K562 (cell line): ENCODE results near the gene ERBB3. TPM values are rescaled to one million over a fixed set of nuclear protein-coding genes. Genes with fewer than 3 reads are reported as not detected.
A peak's percentile ranks its signal among the peaks of the same experiment; 100 is the strongest.

Experiments used
- ATAC-seq: fragments of 200-7000 bp; cut with Tn5 transposase; 3 replicates; pipeline ENCODE4 v1.9.1; 2020; ENCODE audit warnings: moderate library complexity
- BruUV-seq: library from RNA; stranded (reverse); fragments of 400-500 nt; replicated peaks from 2 replicates; lab custom pipeline; 2021; lab: Mats Ljungman, UMichigan
- CTCF ChIA-PET: fragments of 300-600 bp; formaldehyde crosslinking; extraction: SDS; loops from one replicate; lab custom pipeline; 2021; ENCODE audit warnings: low intra/inter-chr PET ratio; lab: Yijun Ruan, JAX
- POLR2A ChIA-PET: fragments of 300-600, 350-650 bp; sonication (Branson Sonifier 250); formaldehyde crosslinking; extraction: SDS; loops from one replicate; lab custom pipeline; 2021; ENCODE audit warnings: antibody characterized with exemption, inconsistent platforms; lab: Yijun Ruan, JAX
- DNase-seq, 4 experiments: peaks; one replicate each; pipeline versions ENCODE4 v3.0.0 to v3.0.0-alpha.2; 2011 to 2018; ENCODE audit warnings: low spot score in 3 of 4, mixed read lengths in 3 of 4; ENCODE audit errors: extremely low read depth in 1 of 4
- FAIRE-seq: peaks from 2 replicates; lab custom pipeline; 2011; peaks lifted over from hg19 to GRCh38; lab: Jason Lieb, UNC
- H2AFZ ChIP-seq: 2 replicates; pipeline ENCODE4 v1.6.0; 2011; ENCODE audit warnings: low read depth, low read length, control low read depth, inconsistent platforms
- H3K27ac ChIP-seq: fragments of 200-600 bp; 3 replicates; pipeline ENCODE4 v1.8.0; 2011; ENCODE audit warnings: low read depth, mild to moderate bottlenecking, control low read depth, inconsistent platforms, low read length, moderate library complexity, mixed read lengths; ENCODE audit errors: extremely low read depth
- H3K27me3 ChIP-seq, 2 experiments: fragments of 300-600 bp in 1 of 2; 2 replicates in 1 of 2; 3 replicates in 1 of 2; pipeline versions ENCODE4 v1.6.0 to v1.8.0; 2011; ENCODE audit warnings: inconsistent platforms in 2 of 2, low read length in 2 of 2, mild to moderate bottlenecking in 1 of 2, mixed read lengths in 1 of 2, moderate library complexity in 1 of 2; ENCODE audit not compliant: control insufficient read depth in 2 of 2, insufficient read depth in 2 of 2
- H3K36me3 ChIP-seq: fragments of 300-600 bp; 3 replicates; pipeline ENCODE4 v1.8.0; 2011; ENCODE audit warnings: mild to moderate bottlenecking, low read length, inconsistent platforms; ENCODE audit not compliant: control insufficient read depth, insufficient read depth
- H3K4me1 ChIP-seq, 2 experiments: fragments of 200-600 bp in 1 of 2; replicated peaks in 1 of 2; 2 replicates in 1 of 2; 3 replicates in 1 of 2; pipeline versions ENCODE4 v1.5.1 to v1.8.0; 2011; ENCODE audit warnings: inconsistent platforms in 2 of 2, low read length in 2 of 2, mild to moderate bottlenecking in 1 of 2, mixed read lengths in 1 of 2, moderate library complexity in 1 of 2; ENCODE audit not compliant: control insufficient read depth in 2 of 2, insufficient read depth in 2 of 2
- H3K4me2 ChIP-seq: 2 replicates; pipeline ENCODE4 v1.6.1; 2011; ENCODE audit warnings: low read length, control low read depth, inconsistent platforms, mixed read lengths; ENCODE audit not compliant: insufficient read depth
- H3K4me3 ChIP-seq: fragments of 200-600 bp; sonication (generic), shearing (Covaris generic); 2 replicates; pipeline ENCODE4 v1.5.1; 2016; ENCODE audit warnings: control low read depth, inconsistent platforms
- H3K79me2 ChIP-seq: fragments of 200-600 bp; 3 replicates; pipeline ENCODE4 v1.8.0; 2011; ENCODE audit warnings: low read length, inconsistent platforms; ENCODE audit not compliant: control insufficient read depth, insufficient read depth
- H3K9ac ChIP-seq, 2 experiments: 2 replicates each; pipeline versions ENCODE4 v1.6.0 to v1.6.1; 2011; ENCODE audit warnings: low read depth in 2 of 2, low read length in 2 of 2, control low read depth in 1 of 2, inconsistent platforms in 1 of 2, mild to moderate bottlenecking in 1 of 2, mixed read lengths in 1 of 2; ENCODE audit not compliant: insufficient read depth in 1 of 2
- H3K9me1 ChIP-seq: one replicate; pipeline ENCODE4 v1.6.0; 2011; ENCODE audit warnings: inconsistent platforms, mild to moderate bottlenecking, low read length, moderate library complexity; ENCODE audit not compliant: control insufficient read depth, insufficient read depth
- H3K9me3 ChIP-seq: replicated peaks from 2 replicates; pipeline ENCODE4 v1.5.1; 2011; ENCODE audit warnings: low read depth, low read length, inconsistent platforms; ENCODE audit not compliant: control insufficient read depth, insufficient read depth
- H4K20me1 ChIP-seq: replicated peaks from 2 replicates; pipeline ENCODE4 v1.6.1; 2011; ENCODE audit warnings: low read length, inconsistent platforms, mixed read lengths; ENCODE audit not compliant: control insufficient read depth, insufficient read depth
- ARID1B ChIP-seq: fragments of 450-650 bp; IDR thresholded peaks from 2 replicates; pipeline ENCODE4 v1.6.1; 2016; ENCODE audit warnings: antibody characterized with exemption, mild to moderate bottlenecking, inconsistent platforms
- ATF3 ChIP-seq, 2 experiments: fragments of 450-650 bp in 1 of 2; sonication (generic) in 1 of 2; formaldehyde crosslinking in 1 of 2; IDR thresholded peaks in 1 of 2; conservative IDR thresholded peaks in 1 of 2; 2 replicates each; pipeline versions ENCODE4 v1.6.1 to v1.8.1; 2016 to 2023; ENCODE audit warnings: mild to moderate bottlenecking in 2 of 2, moderate library complexity in 2 of 2, inconsistent platforms in 1 of 2, missing genetic modification reagents in 1 of 2
- ATF7 ChIP-seq: fragments of 450-650 bp; IDR thresholded peaks from 2 replicates; pipeline ENCODE4 v1.7.1; 2014; ENCODE audit warnings: mild to moderate bottlenecking, moderate library complexity
- FOSL1 ChIP-seq: fragments of 200-800 bp; sonication (Bioruptor generic); conservative IDR thresholded peaks from 2 replicates; pipeline ENCODE4 v1.6.1; 2016; ENCODE audit warnings: missing genetic modification characterization, missing compliant biosample characterization
- MAX ChIP-seq: sonication (generic); formaldehyde crosslinking; IDR thresholded peaks from 2 replicates; pipeline ENCODE4 v1.9.0; 2022; ENCODE audit warnings: mild to moderate bottlenecking, missing genetic modification reagents
- NCOA2 ChIP-seq, 2 experiments: fragments of 450-650 bp; IDR thresholded peaks; 2 replicates each; pipeline ENCODE4 v1.6.1; 2018; ENCODE audit warnings: mild to moderate bottlenecking in 2 of 2, moderate library complexity in 1 of 2; ENCODE audit not compliant: partially characterized antibody in 2 of 2
- NFIC ChIP-seq: fragments of 450-650 bp; IDR thresholded peaks from 2 replicates; pipeline ENCODE4 v1.6.1; 2017; ENCODE audit warnings: mild to moderate bottlenecking, inconsistent platforms
- NFIX ChIP-seq: fragments of 250-450 bp; sonication (Bioruptor Pico); IDR thresholded peaks from 2 replicates; pipeline ENCODE4 v1.4.0; 2020; ENCODE audit warnings: low read depth, mild to moderate bottlenecking, moderate library complexity
- RAD21 ChIP-seq, 2 experiments: fragments of 250-450 bp in 1 of 2; fragments of 450-650 bp in 1 of 2; sonication (Bioruptor Pico) in 1 of 2; formaldehyde crosslinking in 1 of 2; IDR thresholded peaks in 1 of 2; conservative IDR thresholded peaks in 1 of 2; 2 replicates each; pipeline versions ENCODE4 v1.4.0 to v1.8.0; 2020 to 2022; ENCODE audit warnings: mild to moderate bottlenecking in 2 of 2, moderate library complexity in 1 of 2
- RAD51 ChIP-seq: fragments of 450-650 bp; IDR thresholded peaks from 2 replicates; pipeline ENCODE4 v1.7.1; 2016; ENCODE audit warnings: low read depth, mild to moderate bottlenecking, borderline replicate concordance
- SMAD1 ChIP-seq: fragments of 150-350 bp; IDR thresholded peaks from 2 replicates; pipeline ENCODE4 v1.6.1; 2014; ENCODE audit warnings: low read length, low read depth; ENCODE audit not compliant: partially characterized antibody
- SMARCA4 ChIP-seq: fragments of 450-650 bp; IDR thresholded peaks from 2 replicates; pipeline ENCODE4 v1.6.1; 2016
- TAL1 ChIP-seq: fragments of 450-650 bp; IDR thresholded peaks from 2 replicates; pipeline ENCODE4 v1.6.1; 2016; ENCODE audit warnings: mild to moderate bottlenecking
- TBP ChIP-seq: optimal IDR thresholded peaks from 2 replicates; pipeline ENCODE3; 2011; ENCODE audit warnings: low read depth, low read length, improper control_type of control experiment
- TRIM24 ChIP-seq, 2 experiments: fragments of 450-650 bp; IDR thresholded peaks; 2 replicates each; pipeline ENCODE4 v1.6.1; 2016
- WGBS: fragments of 100-300 bp; shearing (Covaris generic); methylation state at CpG from one replicate; pipeline ENCODE4 v1.1.6; 2016; ENCODE audit warnings: low coverage, mixed read lengths; ENCODE audit not compliant: insufficient coverage; ENCODE audit errors: missing lambda C conversion rate; 5-methylcytosine and 5-hydroxymethylcytosine counted together
- in situ Hi-C: fragments of 300-500 bp; cut with MboI; formaldehyde crosslinking; loops from 4 replicates; pipeline ENCODE4 v1.15.0; 2018; ENCODE audit warnings: inconsistent platforms, mixed read lengths
- intact Hi-C: fragments of 100-400 bp; cut with micrococcal nuclease; formaldehyde crosslinking; loops from 2 replicates; pipeline ENCODE4 v1.14.2; 2022
- polyA plus RNA-seq, 8 experiments: library from polyadenylated mRNA; depleted of rRNA in 4 of 8; stranded (reverse) in 5 of 8; unstranded in 3 of 8; fragments of >200 nt; fragmentation: Nextera tagmentation in 2 of 8; fragmentation: Illumina TruSeq in 1 of 8; extraction: Ambion mirVana in 2 of 8; extraction: Trizol in 1 of 8; gene quantifications; 2 replicates each; pipeline versions ENCODE4 v1.2.1 to v1.2.3, GENCODE V29; 2011 to 2014; ENCODE audit warnings: inconsistent platforms in 1 of 8, missing spikeins in 1 of 8
- total RNA-seq, 7 experiments: library from RNA; depleted of rRNA in 6 of 7; stranded (reverse); fragments of >200 nt in 6 of 7; fragmentation: Illumina TruSeq in 2 of 7; extraction: Trizol in 2 of 7; gene quantifications; 2 replicates each; pipeline versions ENCODE4 v1.2.1 to v1.2.3, GENCODE V29; 2011 to 2021; ENCODE audit warnings: low replicate concordance in 1 of 7
- TF ChIP-seq, protein P1 (sequence below): fragments of 450-650 bp; formaldehyde crosslinking; IDR thresholded peaks from 2 replicates; pipeline ENCODE4 v1.4.0; 2020; ENCODE audit warnings: mild to moderate bottlenecking

Gene ERBB3
- total and polyA plus RNA-seq, 9 of the 15 experiments (the other 6 are each of a cell fraction or from before 2014, with no cell fraction given) = 1.5 to 5.4 (median 3.8) TPM

- FAIRE-seq = no peak
- ChIA-PET CTCF (no interaction called here), POLR2A (interaction anchor here (0.6 to 2.3 kb wide), 8 partner anchors 9 to 24 kb away, joined by 3 to 14 read pairs (median 4); partner anchors contain the start of genes ESYT1 and MYL6)
- Histone ChIP-seq H3K4me2 (no peak overlapping the region), H3K36me3 (peaks cover 18% of the 10 kb centered on the region; the same call in 2 of the 3 replicates), H2AFZ (no peak overlapping the region), H3K79me2 (peaks cover 24% of the 10 kb centered on the region), H3K27ac (no peak overlapping the region), H3K9me1 (no peaks in the 10 kb centered on the region), H3K9me3 (no peaks in the 10 kb centered on the region), H4K20me1 (0 out of 2 replicates have a peak, but pooled peaks cover 3% of the 10 kb centered on the region), H3K4me3 (no peak overlapping the region), H3K27me3 (no peaks in the 10 kb centered on the region), H3K4me1 (peaks cover 31 to 33% of the 10 kb centered on the region in 2 experiments; a peak in 4 of 5 replicates), H3K9ac (no peak overlapping the region)
- in situ Hi-C loops = no loop called here
- intact Hi-C loops = no loop called here
- no TSS peak for BruUV-seq
- TF ChIP-seq ARID1B (0 out of 2 replicates have a peak, but pooled peaks have one; percentile 29), RAD21 (CRISPR knock-in tag; conservative IDR thresholded peaks at IDR 0.05 in 1 of 2, IDR thresholded peaks at IDR 0.05 in 1 of 2) (peak in 1 of 2 experiments; percentile 64; a peak in 2 of 4 replicates), TAL1 (0 out of 2 replicates have a peak, but pooled peaks have one; percentile 6), ATF7 (0 out of 2 replicates have a peak, but pooled peaks have one; percentile 30), NFIX (CRISPR knock-in tag) (peak; percentile 100), TBP (no peak), NCOA2 (IDR thresholded peaks at IDR 0.05; ENCODE audit: partially characterized antibody in 2 of 2) (peak in 1 of 2 experiments; percentile 89), SMAD1 (peak; percentile 99), SMARCA4 (0 out of 2 replicates have a peak, but pooled peaks have one; percentile 17), NFIC (peak; percentile 100), TRIM24 (IDR thresholded peaks at IDR 0.05) (peak in 1 of 2 experiments; percentile 60; a peak in 1 of 4 replicates), FOSL1 (peak; percentile 49; the same call in 1 of the 2 replicates), RAD51 (no peak), MAX (CRISPR knock-in tag) (no peak), ATF3 (IDR thresholded peaks at IDR 0.05) (peak; percentile 61), ATF3 (CRISPR knock-in tag; conservative IDR thresholded peaks at IDR 0.05) (no peak)
- TF ChIP-seq, protein P1, sequence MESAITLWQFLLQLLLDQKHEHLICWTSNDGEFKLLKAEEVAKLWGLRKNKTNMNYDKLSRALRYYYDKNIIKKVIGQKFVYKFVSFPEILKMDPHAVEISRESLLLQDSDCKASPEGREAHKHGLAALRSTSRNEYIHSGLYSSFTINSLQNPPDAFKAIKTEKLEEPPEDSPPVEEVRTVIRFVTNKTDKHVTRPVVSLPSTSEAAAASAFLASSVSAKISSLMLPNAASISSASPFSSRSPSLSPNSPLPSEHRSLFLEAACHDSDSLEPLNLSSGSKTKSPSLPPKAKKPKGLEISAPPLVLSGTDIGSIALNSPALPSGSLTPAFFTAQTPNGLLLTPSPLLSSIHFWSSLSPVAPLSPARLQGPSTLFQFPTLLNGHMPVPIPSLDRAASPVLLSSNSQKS (CRISPR knock-in tag) = no peak
- 61% methylated on average over 3 of the region's 3 CpGs for WGBS
- no peak for DNase-seq
- ATAC-seq = no peak
Observed at GRCh38 chr12:56150563-56150962, 70.6 kb downstream of the ERBB3 start.
